ENCODE results near the gene KIAA0040.

DNA sequence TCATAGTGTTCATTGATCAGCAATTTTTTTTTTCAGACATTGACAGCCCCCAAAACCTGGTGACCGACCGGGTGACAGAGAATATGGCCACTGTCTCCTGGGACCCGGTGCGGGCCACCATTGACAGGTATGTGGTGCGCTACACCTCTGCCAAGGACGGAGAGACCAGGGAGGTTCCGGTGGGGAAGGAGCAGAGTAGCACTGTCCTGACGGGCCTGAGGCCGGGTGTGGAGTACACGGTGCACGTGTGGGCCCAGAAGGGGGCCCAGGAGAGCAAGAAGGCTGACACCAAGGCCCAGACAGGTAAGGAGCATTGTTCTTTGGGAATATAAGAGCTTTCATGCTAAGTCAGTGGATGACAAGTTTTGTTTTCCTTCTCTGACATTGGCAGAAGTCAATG lies 75.7 kb downstream of the KIAA0040 start:
- TF ChIP-seq MTA2 (IDR thresholded peaks at IDR 0.05; ENCODE audit: low read depth) (no peak), TCF3 (IDR thresholded peaks at IDR 0.05; ENCODE audit: borderline replicate concordance, insufficient read depth, low read depth, low read length) (no peak)
